Stimulated activated CD8-positive, alpha-beta memory T cell treated with anti-CD3 and anti-CD28 coated beads, Interleukin-15, amount 100 ng/mL, for 24 hours (primary cell): ENCODE data around the gene EFCAB8.
"Not testable (repeated sequence)": the region's sequence is repeated elsewhere in the genome, so short reads cannot be mapped to it uniquely, and the experiment has no call there.

Experiments used
- DNase-seq: peaks from one replicate; pipeline ENCODE4 v3.0.0-alpha.2; 2020; ENCODE audit warnings: low read depth

The EFCAB8 gene

GRCh38 chr20:32972181-32973076 is 113.7 kb downstream of the EFCAB8 start:
- no peak for DNase-seq

DNA sequence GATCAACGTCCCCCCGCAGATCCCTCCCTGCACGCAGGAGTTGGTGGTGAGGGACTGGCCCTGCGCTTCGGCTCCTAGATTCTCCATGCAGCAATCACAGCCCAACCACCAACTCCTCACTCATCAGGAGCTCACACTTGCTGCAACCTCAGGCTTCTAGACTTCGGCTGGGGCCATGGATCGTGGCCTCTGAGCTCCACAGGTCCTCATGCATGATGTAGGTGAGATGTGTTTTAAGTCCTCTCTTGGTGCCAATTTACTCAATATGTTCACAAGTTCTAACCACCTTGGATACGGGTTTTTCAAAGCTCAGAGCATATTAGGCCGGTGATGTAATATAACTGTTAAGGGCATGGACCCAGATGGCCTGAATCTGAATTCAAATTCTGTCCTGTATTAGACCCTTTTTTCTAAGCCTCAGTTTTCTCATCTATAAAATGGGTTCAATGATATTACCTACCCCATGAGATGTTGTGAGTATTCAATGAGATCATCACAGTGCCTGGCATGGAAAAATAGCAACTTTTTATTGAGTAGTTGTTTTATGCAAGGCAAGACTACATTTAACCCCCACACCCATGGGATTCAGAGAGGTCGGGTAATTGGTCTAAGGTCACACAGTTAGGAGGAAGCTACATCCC is 114.5 kb downstream of the EFCAB8 start:
- DNase-seq = no peak

- DNase-seq = not testable (repeated sequence)
Measured at GRCh38 chr20:32974204-32975064, 115.7 kb downstream of the EFCAB8 start.

DNA sequence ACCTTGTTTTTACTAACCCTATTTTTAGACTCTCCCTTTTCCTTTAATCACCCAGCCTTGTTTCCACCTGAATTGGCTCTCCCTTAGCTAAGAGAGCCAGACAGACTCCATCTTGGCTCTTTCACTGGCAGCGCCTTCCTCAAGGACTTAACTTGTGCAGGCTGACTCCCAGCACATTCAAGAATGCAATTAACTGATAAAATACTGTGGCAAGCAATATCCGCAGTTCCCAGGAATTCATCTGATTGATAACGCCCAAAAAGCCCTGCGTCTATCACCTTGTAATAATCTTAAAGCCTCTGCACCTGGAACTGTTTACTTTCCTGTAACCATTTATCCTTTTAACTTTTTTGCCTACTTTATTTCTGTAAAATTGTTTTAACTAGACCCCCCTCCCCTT is 116.4 kb downstream of the EFCAB8 start:
- not testable (repeated sequence) for DNase-seq

GRCh38 chr20:32975698-32976674 is 117.3 kb downstream of the EFCAB8 start:
- no peak for DNase-seq

GRCh38 chr20:32976746-32977145 is 118.0 kb downstream of the EFCAB8 start:
- no peak for DNase-seq

DNA sequence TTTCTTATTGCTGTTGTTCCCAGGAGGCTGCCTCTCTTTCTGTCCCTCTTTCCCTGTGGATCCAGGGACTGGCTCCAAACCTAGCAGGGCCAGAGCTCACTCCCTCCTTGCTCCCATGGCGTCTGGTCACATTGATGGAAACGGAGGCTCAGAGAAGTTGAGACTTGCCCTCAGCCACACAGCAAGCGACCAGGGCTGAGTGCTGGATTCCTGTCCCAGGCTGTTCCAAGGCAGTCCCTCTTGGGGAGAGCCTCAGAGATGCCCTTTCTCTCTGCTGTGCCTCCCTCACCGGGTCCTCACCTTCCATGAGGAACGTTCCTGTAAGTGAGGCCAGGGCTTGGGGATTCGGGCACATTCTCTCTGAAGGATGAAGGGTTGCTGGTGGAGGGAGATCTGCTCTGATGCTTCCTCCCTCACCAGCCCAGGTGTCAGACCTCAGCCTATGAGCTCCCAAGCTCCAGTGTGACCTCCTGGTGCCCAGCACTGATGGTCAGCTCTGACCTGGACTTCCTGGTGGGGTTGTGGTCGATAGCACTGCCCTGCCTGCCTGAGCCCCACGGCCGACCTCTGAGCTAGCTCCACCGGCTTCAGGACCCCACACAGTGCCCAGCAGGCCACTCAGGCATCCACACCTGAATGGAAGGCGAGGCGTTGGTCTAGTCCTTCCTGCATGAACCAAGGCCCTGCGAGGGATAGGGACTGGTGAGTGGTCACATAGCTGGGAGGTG is 118.7 kb downstream of the EFCAB8 start:
- no peak for DNase-seq

GRCh38 chr20:32978009-32978335 is 119.2 kb downstream of the EFCAB8 start:
- no peak for DNase-seq

- no peak for DNase-seq
Measured at GRCh38 chr20:32979201-32979998, 120.7 kb downstream of the EFCAB8 start.

DNA sequence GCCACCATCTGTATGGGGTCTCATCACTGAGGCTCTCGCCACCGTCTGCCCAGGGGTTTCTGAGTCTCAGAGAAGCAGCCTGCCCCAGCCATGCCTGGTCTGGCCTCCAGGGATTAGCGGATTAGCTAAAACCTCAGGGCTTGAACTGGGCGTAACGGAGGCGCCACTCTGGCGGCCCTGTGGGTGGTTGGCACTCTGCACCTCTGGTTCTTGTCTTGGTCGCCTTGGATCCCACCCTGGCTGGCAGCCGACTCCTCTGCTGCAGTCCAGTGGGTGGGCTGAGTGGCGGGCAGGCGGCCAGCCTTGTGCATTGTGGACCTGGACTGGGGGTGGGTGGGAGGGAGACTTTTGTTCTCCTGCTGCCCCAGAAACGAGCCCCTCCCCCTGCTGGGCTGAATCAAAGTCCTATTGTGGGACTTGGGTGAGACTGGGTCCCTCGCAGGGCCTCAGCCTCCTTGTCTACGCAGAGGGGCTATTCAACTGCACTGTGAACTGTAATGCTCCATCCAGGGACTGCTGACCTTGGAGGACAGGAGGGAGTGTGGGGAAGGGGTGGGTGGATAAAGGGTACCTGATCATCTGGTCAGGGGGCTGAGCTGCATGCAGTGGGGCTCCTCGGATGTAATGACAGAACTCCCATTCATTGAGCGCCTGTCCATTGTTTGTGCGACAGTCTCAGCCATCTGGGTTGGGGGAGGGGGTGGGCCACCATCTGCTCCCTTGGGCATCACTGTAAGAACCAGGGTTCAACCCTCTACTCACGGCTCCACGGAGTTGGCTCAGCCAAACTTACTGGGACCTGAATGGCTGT is 121.6 kb downstream of the EFCAB8 start:
- DNase-seq = no peak

- no peak for DNase-seq
Measured at GRCh38 chr20:32980990-32981389, 122.3 kb downstream of the EFCAB8 start.

DNA sequence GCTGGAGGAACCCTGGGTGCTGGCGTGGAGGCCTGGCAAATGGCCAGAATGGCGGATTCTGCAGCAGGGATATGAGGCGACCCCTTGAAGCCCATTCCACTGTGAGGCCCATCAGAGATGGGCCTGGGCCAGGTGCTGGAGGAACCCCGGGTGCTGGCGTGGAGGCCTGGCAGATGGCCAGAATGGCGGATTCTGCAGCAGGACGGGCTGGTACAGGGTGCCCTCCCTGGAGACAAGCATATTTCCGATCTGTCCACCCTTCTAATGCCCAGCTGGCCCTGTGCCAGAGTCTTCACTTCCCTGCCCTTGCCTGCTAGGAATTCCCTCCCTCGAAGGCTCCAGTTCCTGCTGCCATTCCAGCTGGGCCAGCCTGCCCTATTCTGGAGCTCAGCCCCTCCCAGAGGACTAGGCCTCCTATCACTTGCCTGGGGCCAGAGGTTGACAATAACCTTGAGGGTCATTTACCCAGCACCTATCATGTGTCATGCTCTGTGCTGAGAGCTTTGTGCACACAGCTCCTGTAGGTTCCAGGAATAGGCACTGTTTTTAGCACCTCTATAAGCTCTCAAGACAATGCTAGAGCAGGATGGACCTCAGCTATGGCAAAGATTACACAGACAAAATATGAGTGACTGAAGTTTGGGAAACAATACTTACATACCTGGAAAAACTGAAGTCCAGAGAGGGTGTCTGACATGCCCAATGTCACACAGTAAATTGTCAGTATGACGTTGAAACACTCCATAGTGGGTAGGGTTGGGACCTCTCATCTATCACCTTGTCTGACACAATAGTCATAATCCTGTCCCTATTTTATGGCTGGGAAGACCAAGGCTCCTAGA is 124.1 kb downstream of the EFCAB8 start:
- no peak for DNase-seq

DNA sequence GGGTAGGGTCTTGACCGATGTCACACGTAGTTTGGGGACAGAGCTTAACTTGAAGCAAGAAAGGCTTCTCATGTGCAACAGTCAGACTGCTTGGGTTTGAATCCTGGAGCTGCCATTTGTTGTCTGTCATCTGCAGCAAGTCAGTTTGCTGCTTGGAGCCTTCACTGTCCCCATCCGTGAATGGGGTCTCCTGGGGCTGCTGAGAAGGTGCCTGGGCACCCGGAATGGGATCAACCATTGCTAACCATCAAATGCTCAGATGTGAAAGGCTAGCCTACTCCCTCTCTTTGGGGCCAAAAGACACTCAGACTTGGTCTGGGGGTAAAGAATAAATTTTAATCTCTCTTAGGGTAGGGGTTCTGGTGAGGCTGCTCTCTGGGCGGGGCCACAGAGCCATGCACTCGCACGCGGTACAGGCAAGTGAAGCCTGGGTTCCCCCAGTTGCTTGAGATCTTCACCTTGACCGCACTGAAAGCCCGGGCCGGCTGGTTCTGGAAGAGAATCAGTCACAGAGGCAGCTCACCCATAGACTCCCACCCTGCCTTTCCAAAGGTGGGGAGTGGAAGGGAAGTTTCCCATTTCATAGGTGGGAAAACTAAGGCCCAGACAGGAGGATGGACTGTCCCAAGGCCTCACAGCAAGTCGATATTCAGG is 124.9 kb downstream of the EFCAB8 start:
- DNase-seq = no peak

DNA sequence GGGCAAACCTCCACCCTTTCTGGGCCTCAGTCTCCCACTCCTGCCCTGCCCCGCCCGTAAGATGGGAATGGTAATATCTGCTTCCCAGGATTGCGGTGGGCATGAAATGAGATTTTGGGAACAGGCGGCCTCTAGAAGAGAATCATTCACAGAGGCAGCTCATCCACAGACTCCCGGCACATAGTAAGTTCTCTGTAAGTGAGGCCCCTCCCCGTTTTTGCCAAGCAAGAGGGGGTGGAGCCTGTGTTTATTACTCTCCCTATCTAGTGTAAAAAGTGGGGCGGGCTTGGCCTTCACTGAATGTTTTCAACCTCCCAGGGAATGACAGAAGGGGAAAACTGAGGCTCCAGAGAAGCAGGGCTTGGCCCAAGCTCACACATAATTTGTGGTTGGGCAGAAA is 125.5 kb downstream of the EFCAB8 start:
- DNase-seq = no peak

- DNase-seq = no peak
Measured at GRCh38 chr20:32984631-32985354, 126.1 kb downstream of the EFCAB8 start.

- DNase-seq = no peak
Measured at GRCh38 chr20:32985596-32985995, 126.9 kb downstream of the EFCAB8 start.
